Cardiac fibroblast (primary cell): ENCODE data around the gene NT5C3B.

Experiments used
- DNase-seq, 2 donors: peaks; one replicate each; pipeline versions ENCODE4 v3.0.0 to v3.0.0-alpha.2; 2010; ENCODE audit warnings: low read depth in 2 of 2
- H3K4me3 ChIP-seq, 2 donors: replicated peaks in 1 of 2; 1 replicate in 1 of 2; 2 replicates in 1 of 2; pipeline ENCODE4 v1.5.1; 2011; ENCODE audit warnings: low read depth in 2 of 2, low read length in 2 of 2, mild to moderate bottlenecking in 2 of 2, moderate library complexity in 1 of 2
- CTCF ChIP-seq: IDR thresholded peaks from one replicate; pipeline ENCODE4 v1.5.1; 2011; ENCODE audit warnings: low read depth, mild to moderate bottlenecking, low read length, inconsistent platforms

Gene NT5C3B

GRCh38 chr17:41870627-41871026, 34.6 kb upstream of the NT5C3B start:
- peak in 1 of 2 donors; percentile 29 for DNase-seq
- TF ChIP-seq CTCF: no peak
- no peak overlapping the region for H3K4me3 ChIP-seq

GRCh38 chr17:41870097-41870496, 34.1 kb upstream of the NT5C3B start:
- no peak for DNase-seq
- H3K4me3 ChIP-seq: no peak overlapping the region
- no peak for TF ChIP-seq CTCF

DNA sequence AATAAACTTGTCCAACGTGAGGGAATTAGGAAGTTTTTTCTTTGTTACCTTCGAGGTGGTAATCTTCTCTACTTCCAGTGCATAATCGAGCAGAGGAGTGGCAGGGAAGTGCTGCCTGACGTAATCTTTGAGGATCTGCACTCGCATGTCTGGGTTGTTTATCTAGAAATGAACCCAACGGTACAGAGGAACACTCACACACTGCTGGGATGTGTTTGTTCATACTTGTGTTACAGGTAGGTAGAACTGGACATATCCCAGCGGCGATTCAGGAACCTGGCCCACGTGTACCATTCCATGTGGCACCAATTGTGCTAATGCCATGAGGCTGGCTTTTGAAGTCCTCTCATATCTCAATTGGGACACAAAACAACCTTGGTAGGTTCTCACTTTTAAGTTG, 33.4 kb upstream of the NT5C3B start:
- no peak for DNase-seq
- TF ChIP-seq CTCF: no peak
- H3K4me3 ChIP-seq: no peak overlapping the region

- TF ChIP-seq CTCF: no peak
- H3K4me3 ChIP-seq: no peak overlapping the region
- DNase-seq: no peak
Observed at GRCh38 chr17:41868568-41868967, 32.5 kb upstream of the NT5C3B start.

DNA sequence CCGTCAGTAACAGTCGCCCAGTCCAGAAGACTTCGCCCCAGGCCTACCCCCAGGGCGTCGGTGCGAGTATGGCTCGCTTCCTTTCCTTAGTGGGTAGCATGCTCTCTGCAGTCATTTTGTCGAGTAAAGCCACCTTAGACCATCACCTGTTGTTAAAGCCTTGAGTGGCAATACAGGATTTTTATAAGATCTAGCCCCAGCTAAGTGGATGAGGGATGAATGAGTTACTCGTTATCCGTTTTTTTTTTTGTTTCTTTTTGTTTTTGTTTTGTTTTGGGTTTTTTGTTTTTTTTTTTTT, 29.5 kb upstream of the NT5C3B start:
- no peak for TF ChIP-seq CTCF
- peak overlapping the region; percentile 13 to 38 for H3K4me3 ChIP-seq
- DNase-seq: no peak

GRCh38 chr17:41864836-41865595, 29.0 kb upstream of the NT5C3B start, which contains the start of gene KLHL11:
TSS of gene KLHL11 (minus strand) at chr17:41865423. CDS start at chr17:41865370, 53 bp downstream.
- peak within 1 kb of the TSS; percentile 92 to 99 for H3K4me3 ChIP-seq
- peak; percentile 88 to 91 for DNase-seq
- TF ChIP-seq CTCF: no peak

GRCh38 chr17:41864498-41864835, 28.4 kb upstream of the NT5C3B start:
- no peak for DNase-seq
- TF ChIP-seq CTCF: no peak
- peak overlapping the region; percentile 92 to 99 for H3K4me3 ChIP-seq
